NCI-H146 (cell line): ENCODE data around the gene PTPRT.

Experiments used
- DNase-seq: peaks from one replicate; lab custom pipeline; 2025; lab: John Stamatoyannopoulos, UW

The PTPRT gene

DNA sequence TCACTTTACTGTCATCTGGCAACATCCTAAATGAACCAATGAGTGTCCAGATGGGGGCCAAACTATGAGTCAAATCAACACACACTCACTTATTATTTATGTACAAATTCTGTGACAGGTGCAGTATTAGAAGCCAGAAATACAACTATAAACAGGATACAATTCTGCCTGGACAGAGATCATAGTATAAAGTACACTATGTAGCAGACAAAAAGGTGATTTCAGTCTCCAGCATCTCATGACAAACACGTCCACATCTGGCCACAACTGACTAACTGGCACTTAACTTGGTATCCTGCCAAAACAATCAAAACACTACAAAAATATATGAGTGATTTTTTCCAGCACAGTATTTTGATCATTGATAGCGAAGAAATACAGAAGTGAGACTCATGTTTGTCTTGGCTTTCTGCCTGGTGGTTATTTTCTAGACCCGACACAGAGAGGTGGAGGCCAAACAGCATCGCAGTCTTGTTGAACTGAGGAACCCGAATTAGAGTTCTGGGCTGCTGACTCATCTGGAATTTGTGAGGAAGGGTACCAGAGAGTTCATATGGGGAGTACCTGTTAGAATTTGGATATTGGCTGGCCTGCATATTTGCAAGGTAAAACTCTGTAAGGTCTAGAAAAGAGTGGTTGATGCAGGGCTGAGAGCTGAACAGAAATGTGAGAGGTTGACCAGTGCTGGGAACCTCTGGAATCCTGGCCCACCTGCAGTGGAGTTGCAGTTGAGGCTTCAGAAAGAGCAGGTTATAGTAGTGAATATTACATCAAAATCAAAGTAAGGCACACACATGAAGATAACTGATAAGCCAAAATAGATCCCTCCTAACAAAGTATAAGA lies 475.2 kb downstream of the PTPRT start:
- no peak for DNase-seq

GRCh38 chr20:42708266-42708665 lies 481.4 kb downstream of the PTPRT start:
- no peak for DNase-seq

DNA sequence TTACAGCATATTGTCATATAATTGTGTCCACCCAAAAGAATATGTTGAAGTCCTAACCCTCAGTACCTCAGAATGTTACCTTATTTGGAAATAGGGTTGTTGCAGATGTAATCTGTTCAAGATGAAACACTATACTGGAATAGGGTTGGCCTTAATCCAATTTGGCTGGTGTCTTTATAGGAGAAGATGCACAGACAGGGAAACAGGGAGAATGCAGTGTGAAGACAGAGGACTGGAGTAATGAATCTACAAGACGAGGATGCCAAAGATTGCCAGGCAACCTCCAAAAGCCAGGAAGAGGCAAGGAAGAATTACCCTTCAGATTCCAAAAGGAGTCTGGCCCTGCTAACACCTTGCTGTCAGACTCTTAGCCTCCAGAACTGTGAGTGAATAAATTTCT lies 482.9 kb downstream of the PTPRT start:
- no peak for DNase-seq

DNA sequence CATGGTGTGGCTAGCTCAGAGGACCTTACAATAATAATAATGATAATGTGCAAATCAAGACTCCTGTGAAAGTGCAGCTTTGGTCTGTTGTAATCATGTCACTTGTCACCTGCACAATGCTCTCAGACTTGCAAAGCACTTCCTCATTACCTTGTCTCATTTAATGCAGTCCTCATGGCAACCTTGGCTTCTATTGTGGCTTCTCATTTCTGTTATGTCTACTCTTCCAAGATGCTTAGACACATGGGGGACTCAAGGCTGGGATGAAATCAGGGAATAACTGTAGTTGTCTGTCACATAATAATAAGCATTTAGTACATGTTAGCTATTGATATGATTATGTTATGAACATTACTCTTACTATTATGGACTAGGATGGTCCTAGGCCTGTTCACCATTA lies 484.2 kb downstream of the PTPRT start:
- DNase-seq = no peak

DNA sequence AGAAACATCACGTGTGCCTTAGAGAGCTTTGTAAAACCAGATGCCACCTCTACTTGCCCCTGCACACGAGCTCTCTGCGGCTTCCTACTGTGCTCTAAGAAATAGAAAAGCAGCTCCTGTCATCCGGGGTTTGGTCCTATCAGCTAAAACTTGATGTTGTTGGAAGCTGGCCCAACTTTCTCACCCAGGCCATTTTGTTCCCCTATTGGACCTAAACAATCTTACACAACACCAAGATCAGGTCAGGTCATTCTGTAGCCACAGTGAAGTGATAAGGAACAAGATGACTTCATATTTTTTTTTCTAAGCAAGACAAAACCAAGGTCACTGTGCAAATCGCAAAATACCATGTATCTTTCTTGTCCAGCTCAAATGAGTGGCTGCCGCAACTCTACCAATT lies 486.0 kb downstream of the PTPRT start:
- no peak for DNase-seq

- DNase-seq = no peak
Observed at GRCh38 chr20:42701948-42702347, 487.8 kb downstream of the PTPRT start.

DNA sequence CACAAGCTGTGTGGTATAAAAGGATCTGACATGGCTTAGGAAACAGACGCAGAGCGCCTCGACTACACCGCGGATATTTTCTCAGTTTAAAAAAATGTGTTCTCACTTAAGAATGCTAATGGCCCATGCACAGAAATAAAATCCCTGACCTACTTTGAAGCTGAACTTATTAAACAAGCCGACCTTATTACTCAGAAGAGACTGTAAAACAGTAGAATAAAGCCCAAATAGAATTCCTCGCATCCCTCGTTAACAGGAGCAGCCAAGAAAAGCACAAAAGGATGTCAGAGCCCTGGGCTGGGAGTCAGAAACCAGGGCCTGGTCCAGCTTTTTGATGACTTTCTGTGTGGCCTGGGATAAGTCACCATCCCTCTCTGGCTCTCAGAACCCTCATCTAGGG lies 489.3 kb downstream of the PTPRT start:
- DNase-seq = no peak

GRCh38 chr20:42697962-42698361 lies 491.7 kb downstream of the PTPRT start:
- no peak for DNase-seq

DNA sequence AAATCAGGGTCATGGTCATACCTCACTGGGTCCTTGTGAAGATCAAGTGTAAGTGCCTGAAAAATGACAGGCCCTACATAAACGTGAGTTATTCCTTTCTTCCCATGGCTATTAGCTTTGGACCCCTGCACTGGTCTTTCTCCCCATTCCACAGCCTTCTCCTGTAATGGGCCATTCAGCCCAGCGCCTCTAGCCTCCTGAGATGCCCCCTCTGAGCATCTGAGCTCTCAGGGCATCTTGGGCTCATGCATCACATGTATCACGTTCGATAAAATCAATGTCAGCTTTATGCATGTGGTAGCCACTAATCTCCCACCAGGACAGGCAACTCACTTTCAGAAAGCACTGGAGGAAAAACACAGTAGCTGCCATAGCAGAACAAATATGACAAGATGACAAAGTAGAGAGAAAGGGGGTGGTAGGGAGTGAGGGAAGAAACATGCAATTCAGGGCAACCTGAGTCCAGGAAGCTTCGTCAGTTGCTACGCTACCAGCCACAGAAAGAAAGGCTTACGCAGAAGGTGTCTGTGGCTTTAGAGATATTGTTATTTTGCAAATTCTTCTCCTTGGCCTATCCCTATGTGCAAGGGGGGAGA lies 498.8 kb downstream of the PTPRT start:
- no peak for DNase-seq

- no peak for DNase-seq
Observed at GRCh38 chr20:42688576-42688975, 501.1 kb downstream of the PTPRT start.

GRCh38 chr20:42686057-42686456 lies 503.6 kb downstream of the PTPRT start:
- no peak for DNase-seq

- DNase-seq = no peak
Observed at GRCh38 chr20:42678895-42679294, 510.8 kb downstream of the PTPRT start.

GRCh38 chr20:42656130-42656529 lies 533.6 kb downstream of the PTPRT start:
- DNase-seq = no peak

DNA sequence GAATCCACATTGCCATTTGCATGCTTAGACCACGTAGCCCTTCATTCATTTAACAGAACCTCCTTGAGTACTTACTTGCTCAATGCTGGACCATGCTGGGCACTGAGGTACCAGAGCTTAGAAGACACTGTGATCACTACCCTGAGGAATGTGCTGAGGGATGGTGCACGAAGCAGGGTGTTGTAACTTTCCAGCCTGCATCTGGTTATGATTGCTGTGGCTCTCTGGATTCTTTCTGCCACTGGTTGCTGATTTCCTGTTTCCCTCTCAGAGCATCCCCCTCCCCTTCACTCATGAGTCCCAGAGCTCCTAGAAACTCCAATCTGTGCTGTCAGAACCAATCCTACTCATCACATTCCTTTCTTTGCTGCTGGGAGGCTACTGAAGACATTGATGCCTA lies 537.4 kb downstream of the PTPRT start:
- DNase-seq = no peak

GRCh38 chr20:42650191-42650746 lies 539.4 kb downstream of the PTPRT start:
- DNase-seq = no peak

GRCh38 chr20:42649748-42650147 lies 540.0 kb downstream of the PTPRT start:
- no peak for DNase-seq

GRCh38 chr20:42646250-42646649 lies 543.5 kb downstream of the PTPRT start:
- no peak for DNase-seq

GRCh38 chr20:42641886-42642285 lies 547.8 kb downstream of the PTPRT start:
- no peak for DNase-seq

GRCh38 chr20:42639140-42639539 lies 550.6 kb downstream of the PTPRT start:
- no peak for DNase-seq

GRCh38 chr20:42635699-42636411 lies 553.9 kb downstream of the PTPRT start:
- no peak for DNase-seq

DNA sequence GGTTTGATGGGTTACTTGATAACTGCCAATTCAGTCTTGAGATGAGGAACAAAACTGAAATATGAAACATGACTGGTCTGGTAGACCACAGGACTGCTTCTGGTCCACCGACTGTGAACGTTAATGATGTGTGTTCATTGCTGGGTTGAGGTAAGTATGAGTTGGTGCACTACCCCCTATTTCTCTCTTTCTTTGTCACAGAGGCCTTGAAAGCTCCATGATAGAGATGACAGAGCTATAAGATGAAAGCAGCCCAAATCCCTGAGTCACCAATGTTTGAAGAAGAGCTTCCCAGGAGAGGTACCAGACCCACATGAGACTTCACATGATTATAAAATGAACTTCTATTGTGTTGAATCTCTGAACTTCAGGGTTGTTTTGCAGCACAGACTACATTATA lies 555.5 kb downstream of the PTPRT start:
- no peak for DNase-seq

- no peak for DNase-seq
Observed at GRCh38 chr20:42628683-42629082, 561.0 kb downstream of the PTPRT start.

- DNase-seq = no peak
Observed at GRCh38 chr20:42613076-42613475, 576.6 kb downstream of the PTPRT start.
